Measurements from ENCODE around the gene EXD3.
"Not testable (repeated sequence)": the region's sequence is repeated elsewhere in the genome, so short reads cannot be mapped to it uniquely, and the experiment has no call there.

Gene EXD3

DNA sequence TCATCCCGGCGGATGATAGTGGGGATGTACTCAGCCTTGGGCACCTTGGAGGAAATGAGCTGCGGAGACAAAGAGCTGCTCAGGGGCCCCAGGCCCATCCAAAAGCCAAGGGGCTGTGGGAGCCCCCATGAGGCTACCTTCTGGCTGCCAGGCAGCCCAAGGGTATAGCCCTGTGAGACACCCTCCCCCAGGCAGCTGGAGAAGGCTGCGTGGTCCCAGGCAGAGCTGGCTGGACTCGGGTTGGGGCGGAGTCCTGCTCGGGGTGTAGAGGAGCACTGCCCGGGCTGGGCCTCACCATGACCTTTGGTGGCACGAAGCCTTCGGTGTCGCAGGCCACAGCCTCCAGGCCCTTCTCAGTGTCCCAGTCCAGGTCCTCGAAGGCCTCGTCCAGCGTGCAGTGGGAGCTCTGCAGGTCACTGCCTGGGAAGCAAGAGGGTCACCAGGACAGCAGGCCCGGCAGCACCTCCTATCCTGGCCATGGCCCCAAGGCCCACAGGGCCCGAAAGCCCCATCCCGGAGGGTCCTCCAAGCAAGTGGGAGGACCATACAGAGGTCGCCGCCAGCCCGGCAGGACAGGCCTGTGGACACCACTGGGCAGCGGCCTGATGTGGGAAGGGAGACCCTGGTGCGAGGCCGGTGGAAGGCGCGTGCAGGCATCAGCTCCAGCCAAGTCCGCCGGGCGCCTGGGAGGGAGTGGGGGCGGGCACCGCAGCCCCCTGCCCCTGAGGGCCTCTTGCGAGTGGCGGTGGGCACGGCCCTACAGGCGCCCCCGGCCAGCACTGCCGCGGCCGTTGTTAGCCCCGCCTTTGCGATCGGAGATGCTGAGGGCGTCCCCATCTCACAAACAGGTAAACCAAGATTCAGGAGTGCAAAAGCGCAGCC lies 30.0 kb upstream of the EXD3 start:
- H3K4me3 ChIP-seq (ENCODE audit: low read length): no peak overlapping the region
- DNase-seq (ENCODE audit: low read depth): no peak
- TF ChIP-seq, protein P1, sequence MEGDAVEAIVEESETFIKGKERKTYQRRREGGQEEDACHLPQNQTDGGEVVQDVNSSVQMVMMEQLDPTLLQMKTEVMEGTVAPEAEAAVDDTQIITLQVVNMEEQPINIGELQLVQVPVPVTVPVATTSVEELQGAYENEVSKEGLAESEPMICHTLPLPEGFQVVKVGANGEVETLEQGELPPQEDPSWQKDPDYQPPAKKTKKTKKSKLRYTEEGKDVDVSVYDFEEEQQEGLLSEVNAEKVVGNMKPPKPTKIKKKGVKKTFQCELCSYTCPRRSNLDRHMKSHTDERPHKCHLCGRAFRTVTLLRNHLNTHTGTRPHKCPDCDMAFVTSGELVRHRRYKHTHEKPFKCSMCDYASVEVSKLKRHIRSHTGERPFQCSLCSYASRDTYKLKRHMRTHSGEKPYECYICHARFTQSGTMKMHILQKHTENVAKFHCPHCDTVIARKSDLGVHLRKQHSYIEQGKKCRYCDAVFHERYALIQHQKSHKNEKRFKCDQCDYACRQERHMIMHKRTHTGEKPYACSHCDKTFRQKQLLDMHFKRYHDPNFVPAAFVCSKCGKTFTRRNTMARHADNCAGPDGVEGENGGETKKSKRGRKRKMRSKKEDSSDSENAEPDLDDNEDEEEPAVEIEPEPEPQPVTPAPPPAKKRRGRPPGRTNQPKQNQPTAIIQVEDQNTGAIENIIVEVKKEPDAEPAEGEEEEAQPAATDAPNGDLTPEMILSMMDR (conservative IDR thresholded peaks at IDR 0.05; ENCODE audit: low read length): no peak

DNA sequence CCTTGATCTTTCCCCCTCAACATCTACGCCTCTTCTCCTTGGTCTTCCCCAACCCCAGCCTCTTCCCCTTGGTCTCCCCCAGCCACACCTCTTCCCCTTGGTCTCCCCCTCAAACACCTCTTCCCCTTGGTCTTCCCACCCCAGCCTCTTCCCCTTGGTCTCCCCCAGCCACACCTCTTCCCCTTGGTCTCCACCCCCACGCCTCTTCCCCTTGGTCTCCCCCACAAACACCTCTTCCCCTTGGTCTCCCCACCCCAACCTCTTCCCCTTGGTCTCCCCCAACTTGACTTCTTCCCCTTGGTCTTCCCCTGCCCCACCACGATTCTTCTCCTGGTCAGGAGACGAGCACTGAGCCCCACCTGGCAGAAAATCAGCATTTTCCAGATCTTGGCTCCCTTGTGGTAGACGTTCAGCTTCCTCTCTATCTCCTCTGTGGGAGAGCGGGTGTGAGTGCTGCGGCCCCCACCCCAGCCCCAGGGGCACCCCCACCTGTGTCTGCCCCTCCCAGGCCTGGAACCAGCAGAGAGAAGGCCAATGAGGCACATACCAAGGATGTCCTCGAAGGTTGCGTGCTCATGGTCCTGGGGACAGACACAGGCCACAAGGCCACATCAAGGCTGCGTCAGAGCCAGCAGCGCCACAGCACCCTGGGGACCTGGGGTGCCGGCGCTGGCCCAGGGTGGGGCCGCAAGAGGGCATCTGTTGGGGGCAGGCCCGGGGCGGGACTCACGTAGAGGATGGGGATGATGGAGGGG lies 29.2 kb upstream of the EXD3 start:
- H3K4me3 ChIP-seq (ENCODE audit: low read length): no peak overlapping the region
- TF ChIP-seq, protein P1 (conservative IDR thresholded peaks at IDR 0.05; ENCODE audit: low read length): no peak
- DNase-seq (ENCODE audit: low read depth): no peak

DNA sequence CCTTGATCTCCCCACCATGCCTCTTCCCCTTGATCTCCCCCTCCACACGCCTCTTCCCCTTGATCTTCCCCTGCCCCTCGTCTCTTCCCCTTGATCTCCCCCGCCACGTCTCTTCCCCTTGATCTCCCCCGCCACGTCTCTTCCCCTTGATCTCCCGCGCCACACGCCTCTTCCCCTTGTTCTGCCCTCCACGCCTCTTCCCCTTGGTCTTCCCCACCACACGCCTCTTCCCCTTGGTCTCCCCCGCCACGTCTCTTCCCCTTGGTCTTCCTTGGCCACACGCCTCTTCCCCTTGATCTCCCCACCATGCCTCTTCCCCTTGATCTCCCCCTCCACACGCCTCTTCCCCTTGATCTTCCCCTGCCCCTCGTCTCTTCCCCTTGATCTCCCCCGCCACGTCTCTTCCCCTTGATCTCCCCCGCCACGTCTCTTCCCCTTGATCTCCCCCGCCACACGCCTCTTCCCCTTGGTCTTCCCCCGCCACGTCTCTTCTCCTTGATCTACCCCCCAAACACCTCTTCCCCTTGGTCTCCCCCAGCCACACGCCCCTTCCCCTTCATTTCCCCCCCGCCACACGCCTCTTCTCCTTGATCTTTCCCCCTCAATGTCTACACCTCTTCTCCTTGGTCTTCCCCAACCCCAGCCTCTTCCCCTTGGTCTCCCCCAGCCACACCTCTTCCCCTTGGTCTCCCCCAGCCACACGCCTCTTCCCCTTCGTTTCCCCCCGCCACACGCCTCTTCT lies 28.5 kb upstream of the EXD3 start:
- H3K4me3 ChIP-seq (ENCODE audit: low read length); DNase-seq (ENCODE audit: low read depth): not testable (repeated sequence)

DNA sequence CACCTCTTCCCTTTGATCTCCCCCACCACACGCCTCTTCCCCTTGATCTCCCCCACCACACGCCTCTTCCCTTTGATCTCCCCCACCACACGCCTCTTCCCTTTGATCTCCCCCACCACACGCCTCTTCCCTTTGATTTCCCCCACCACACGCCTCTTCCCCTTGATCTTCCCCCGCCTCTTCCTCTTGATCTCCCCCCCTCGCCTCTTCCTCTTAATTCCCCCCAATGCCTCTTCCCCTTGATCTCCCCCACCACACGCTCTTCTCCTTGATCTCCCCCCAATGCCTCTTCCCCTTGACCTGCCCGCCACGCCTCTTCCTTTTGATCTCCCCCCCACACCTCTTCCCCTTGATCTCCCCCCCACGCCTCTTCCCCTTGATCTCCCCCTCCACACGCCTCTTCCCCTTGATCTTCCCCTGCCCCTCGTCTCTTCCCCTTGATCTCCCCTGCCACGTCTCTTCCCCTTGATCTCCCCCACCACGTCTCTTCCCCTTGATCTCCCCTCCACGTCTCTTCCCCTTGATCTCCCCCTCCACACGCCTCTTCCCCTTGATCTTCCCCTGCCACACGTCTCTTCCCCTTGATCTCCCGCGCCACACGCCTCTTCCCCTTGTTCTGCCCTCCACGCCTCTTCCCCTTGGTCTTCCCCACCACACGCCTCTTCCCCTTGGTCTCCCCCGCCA lies 27.7 kb upstream of the EXD3 start:
- DNase-seq (ENCODE audit: low read depth); H3K4me3 ChIP-seq (ENCODE audit: low read length): not testable (repeated sequence)

DNA sequence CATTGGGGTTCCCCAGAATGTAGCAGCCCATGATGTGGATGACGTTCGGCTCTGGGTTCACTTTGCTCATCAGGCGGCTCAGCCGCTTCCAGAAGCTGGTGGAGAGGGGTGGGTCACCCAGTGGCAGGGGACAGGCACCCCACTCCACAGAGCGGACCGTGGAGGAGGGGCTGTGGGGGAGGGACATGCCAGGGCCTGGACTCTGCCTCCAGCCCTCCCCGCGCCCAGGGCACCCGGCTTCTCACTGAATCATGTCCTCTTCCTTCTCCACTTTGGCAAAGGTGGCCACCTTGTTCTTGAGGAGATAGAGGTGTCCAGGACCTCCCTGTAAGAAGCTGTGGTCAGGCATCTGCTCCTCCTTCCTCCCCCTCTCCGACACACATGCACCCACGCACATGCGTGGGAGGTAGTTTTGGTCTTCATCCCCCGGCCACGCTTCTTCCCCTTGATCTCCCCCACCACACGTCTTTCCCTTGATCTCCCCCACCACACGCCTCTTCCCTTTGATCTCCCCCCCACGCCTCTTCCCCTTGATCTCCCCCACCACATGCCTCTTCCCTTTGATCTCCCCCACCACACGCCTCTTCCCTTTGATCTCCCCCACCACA lies 27.1 kb upstream of the EXD3 start:
- TF ChIP-seq, protein P1 (conservative IDR thresholded peaks at IDR 0.05; ENCODE audit: low read length): no peak
- no peak for DNase-seq (ENCODE audit: low read depth)
- no peak overlapping the region for H3K4me3 ChIP-seq (ENCODE audit: low read length)

DNA sequence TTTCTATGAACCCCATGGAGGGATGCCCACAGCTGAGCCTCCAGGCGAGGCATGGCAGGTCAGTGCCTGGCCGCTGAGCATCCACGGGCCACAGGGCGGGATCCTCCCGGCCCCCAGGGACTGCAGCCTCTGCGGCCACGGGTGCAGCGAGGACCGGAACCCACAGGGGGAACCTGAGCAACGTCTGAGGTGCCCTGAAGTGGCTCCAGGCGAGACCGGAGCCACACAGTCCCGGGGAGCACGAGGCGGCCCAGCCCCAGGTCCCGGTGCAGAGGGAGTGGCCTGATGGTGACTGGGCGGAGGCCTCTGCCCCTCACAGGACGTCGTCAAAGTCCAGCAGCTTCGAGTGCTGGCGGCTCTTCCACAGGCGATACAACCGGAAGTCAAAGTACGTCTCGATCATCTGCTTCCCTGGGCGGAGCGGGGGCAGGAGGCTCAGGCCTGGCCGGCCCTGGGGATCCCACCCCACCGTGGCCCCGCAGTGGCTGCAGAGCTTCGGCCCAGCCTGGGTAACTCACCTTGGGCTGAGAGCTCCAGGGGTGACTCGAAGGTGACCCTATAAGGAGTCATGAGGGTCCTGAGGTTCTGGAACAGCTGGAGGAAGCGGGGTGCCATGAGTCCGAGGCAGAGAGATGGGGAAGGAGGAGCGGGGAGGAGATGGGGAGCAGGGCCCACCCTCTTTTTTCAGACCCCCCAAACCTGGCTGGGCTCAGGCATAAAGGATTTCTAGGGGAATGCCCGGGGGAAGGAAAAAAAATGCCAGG lies 26.3 kb upstream of the EXD3 start:
- DNase-seq (ENCODE audit: low read depth): no peak
- no peak overlapping the region for H3K4me3 ChIP-seq (ENCODE audit: low read length)
- TF ChIP-seq, protein P1 (conservative IDR thresholded peaks at IDR 0.05; ENCODE audit: low read length): no peak

DNA sequence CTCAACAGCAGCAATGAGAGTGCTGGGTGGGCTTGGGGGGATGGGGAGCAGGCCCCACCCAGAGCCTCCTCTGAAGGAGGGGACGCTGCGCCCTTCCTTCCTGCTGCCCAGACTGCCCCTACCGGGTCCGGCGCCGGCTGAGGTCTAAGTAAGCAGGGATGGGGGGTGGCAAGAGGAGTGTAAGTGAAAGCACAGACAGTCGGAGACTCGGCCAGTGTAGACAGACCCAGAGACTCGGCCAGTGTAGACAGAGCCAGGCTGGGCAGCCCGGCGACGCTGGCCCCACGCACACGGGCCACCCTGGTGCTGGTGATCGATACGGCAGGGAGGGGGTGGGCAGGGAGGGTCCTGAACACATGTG lies 25.6 kb upstream of the EXD3 start:
- H3K4me3 ChIP-seq (ENCODE audit: low read length): no peak overlapping the region
- TF ChIP-seq, protein P1 (conservative IDR thresholded peaks at IDR 0.05; ENCODE audit: low read length): no peak
- DNase-seq (ENCODE audit: low read depth): no peak

Measured in AG10803 (cell line).